LNCAP (cell line): Measurements from ENCODE around the gene TRIM32.

Experiments used
- CTCF ChIP-seq: fragments of 450-650 bp; IDR thresholded peaks from 2 replicates; pipeline ENCODE4 v1.5.1; 2017; ENCODE audit warnings: mild to moderate bottlenecking

Gene TRIM32

GRCh38 chr9:116687074-116687753, at the start of gene TRIM32:
Gene TRIM32 (plus strand): TSS chr9:116687305. CDS start chr9:116697743, 10,438 bp downstream.
- no peak for TF ChIP-seq CTCF

- TF ChIP-seq CTCF = no peak
Measured at GRCh38 chr9:116639251-116639741, 47.8 kb upstream of the TRIM32 start.

- TF ChIP-seq CTCF = no peak
Measured at GRCh38 chr9:116641292-116642059, 45.6 kb upstream of the TRIM32 start.

GRCh38 chr9:116643691-116644090, 43.4 kb upstream of the TRIM32 start:
- no peak for TF ChIP-seq CTCF

GRCh38 chr9:116644091-116644688, 42.9 kb upstream of the TRIM32 start:
- TF ChIP-seq CTCF = no peak

- peak; percentile 79 for TF ChIP-seq CTCF
Measured at GRCh38 chr9:116646661-116647514, 40.2 kb upstream of the TRIM32 start.

GRCh38 chr9:116647515-116647809, 39.6 kb upstream of the TRIM32 start:
- 0 out of 2 replicates have a peak, but pooled peaks have one; percentile 16 for TF ChIP-seq CTCF
